Measurements from ENCODE around the gene METTL17. TPM values are rescaled to one million over a fixed set of nuclear protein-coding genes. Genes with fewer than 3 reads are reported as not detected.
A peak's percentile ranks its signal among the peaks of the same experiment; 100 is the strongest.
"Not testable (repeated sequence)": the region's sequence is repeated elsewhere in the genome, so short reads cannot be mapped to it uniquely, and the experiment has no call there.

The METTL17 gene, protein sequence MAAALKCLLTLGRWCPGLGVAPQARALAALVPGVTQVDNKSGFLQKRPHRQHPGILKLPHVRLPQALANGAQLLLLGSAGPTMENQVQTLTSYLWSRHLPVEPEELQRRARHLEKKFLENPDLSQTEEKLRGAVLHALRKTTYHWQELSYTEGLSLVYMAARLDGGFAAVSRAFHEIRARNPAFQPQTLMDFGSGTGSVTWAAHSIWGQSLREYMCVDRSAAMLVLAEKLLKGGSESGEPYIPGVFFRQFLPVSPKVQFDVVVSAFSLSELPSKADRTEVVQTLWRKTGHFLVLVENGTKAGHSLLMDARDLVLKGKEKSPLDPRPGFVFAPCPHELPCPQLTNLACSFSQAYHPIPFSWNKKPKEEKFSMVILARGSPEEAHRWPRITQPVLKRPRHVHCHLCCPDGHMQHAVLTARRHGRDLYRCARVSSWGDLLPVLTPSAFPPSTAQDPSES
- total RNA-seq (2022) (73.2 and 76.7 TPM in 2 replicates), Bru-seq, nascent RNA (percentile 86 among the genes with signal in this experiment), BruChase-seq, experiment 1, labeled RNA remaining after a 6-hour chase (percentile 89 among the genes with signal in this experiment), BruChase-seq, experiment 2, labeled RNA remaining after a 2-hour chase (percentile 91 among the genes with signal in this experiment)
- long read RNA-seq, transcript METTL17-202 (13 exons, 1,586 nt), result minor isoform, 9 of 67 reads
- long read RNA-seq, transcript METTL17-201 (14 exons, 1,749 nt), result major isoform, 23 of 67 reads
- long read RNA-seq, transcript METTL17-216 (13 exons, 1,605 nt), result minor isoform, 7 of 67 reads
- long read RNA-seq, partial matches to known transcripts, result 7 of 67 reads
- long read RNA-seq, other reads (novel, unspliced or antisense), result 19 of 67 reads

DNA sequence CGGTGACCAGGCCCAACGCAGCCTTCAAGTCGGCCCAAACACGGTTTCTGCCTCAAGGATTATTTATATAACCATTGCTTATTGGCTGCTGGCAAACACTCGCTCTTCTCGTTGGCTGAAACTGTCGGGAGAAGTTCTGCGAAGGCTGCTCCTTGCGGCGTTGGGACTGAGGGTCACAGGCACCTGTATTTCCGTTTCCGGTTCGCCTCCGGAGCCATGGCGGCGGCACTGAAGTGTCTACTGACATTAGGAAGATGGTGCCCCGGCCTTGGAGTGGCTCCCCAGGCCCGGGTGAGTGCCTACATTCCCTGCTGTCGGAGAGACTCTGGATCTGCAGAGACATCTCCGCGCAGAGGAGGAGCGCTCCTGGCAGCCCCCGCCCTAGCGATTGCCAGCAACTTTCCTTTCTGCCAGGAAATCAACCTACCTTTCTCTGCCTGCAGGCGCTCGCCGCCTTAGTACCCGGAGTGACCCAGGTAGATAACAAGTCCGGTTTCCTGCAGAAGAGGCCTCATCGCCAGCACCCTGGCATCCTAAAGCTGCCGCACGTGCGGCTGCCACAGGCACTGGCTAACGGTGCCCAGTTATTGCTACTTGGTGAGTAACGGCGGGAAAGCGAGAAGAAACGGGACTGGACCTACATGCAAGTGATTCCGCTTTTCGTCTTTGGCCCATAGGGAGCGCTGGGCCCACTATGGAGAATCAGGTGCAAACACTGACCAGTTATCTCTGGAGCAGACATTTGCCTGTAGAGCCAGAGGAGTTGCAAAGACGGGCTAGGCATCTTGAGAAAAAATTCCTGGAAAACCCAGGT is at the start of gene METTL17:
TSS of gene METTL17 (plus strand) at position 194 of the 814 bp plus-strand sequence. CDS start at position 217, 23 bp downstream.
- no peaks in the 10 kb centered on the region for H3K9me3 Mint-ChIP-seq (ENCODE audit: low read depth, unreplicated experiment)
- TF ChIP-seq, protein P1, sequence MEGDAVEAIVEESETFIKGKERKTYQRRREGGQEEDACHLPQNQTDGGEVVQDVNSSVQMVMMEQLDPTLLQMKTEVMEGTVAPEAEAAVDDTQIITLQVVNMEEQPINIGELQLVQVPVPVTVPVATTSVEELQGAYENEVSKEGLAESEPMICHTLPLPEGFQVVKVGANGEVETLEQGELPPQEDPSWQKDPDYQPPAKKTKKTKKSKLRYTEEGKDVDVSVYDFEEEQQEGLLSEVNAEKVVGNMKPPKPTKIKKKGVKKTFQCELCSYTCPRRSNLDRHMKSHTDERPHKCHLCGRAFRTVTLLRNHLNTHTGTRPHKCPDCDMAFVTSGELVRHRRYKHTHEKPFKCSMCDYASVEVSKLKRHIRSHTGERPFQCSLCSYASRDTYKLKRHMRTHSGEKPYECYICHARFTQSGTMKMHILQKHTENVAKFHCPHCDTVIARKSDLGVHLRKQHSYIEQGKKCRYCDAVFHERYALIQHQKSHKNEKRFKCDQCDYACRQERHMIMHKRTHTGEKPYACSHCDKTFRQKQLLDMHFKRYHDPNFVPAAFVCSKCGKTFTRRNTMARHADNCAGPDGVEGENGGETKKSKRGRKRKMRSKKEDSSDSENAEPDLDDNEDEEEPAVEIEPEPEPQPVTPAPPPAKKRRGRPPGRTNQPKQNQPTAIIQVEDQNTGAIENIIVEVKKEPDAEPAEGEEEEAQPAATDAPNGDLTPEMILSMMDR (IDR thresholded peaks at IDR 0.05; ENCODE audit: unreplicated experiment), result no peak
- peak within 1 kb of the TSS; percentile 65 for H3K4me3 Mint-ChIP-seq (ENCODE audit: low read depth, unreplicated experiment)
- CTCF ChIA-PET, result no interaction called here
- peaks cover 17% of the 10 kb centered on the region for H3K36me3 Mint-ChIP-seq (ENCODE audit: insufficient read depth, unreplicated experiment)
- TSS peak; percentile 66 for BruUV-seq (replicated peaks)
- H3K27ac Mint-ChIP-seq (ENCODE audit: unreplicated experiment), result peak within 1 kb of the TSS; percentile 0
- intact Hi-C loops (cut with micrococcal nuclease; ENCODE audit: unreplicated experiment), result no loop called here
- H3K4me1 Mint-ChIP-seq (ENCODE audit: low read depth, unreplicated experiment), result peaks cover 7% of the 10 kb centered on the region
- no peaks in the 10 kb centered on the region for H3K27me3 Mint-ChIP-seq (ENCODE audit: unreplicated experiment)
- peak; percentile 88 for DNase-seq

DNA sequence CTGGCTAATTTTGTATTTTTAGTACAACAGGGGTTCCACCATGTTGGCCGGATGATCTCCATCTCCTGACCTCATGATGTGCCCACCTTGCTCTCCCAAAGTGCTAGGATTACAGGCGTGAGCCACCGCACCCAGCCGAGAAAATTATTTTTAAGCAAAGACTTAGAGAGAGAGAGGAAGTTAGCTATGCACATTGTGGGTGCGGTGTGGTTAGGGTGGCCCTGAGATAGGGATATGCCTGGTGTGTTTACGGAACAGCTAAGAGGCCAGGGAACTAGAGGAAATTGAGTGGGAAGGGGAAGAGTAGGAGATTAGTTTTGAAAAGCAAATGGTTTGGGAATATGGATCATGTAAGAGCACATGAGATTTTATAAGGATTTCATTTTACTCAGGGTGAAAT is 44.6 kb upstream of the METTL17 start:
- intact Hi-C loops (cut with micrococcal nuclease; ENCODE audit: unreplicated experiment); H3K36me3 Mint-ChIP-seq (ENCODE audit: insufficient read depth, unreplicated experiment); CTCF ChIA-PET; H3K9me3 Mint-ChIP-seq (ENCODE audit: low read depth, unreplicated experiment); DNase-seq; H3K4me1 Mint-ChIP-seq (ENCODE audit: low read depth, unreplicated experiment); H3K27ac Mint-ChIP-seq (ENCODE audit: unreplicated experiment); H3K4me3 Mint-ChIP-seq (ENCODE audit: low read depth, unreplicated experiment); BruUV-seq (replicated peaks): not testable (repeated sequence)
- peaks cover 62% of the 10 kb centered on the region for H3K27me3 Mint-ChIP-seq (ENCODE audit: unreplicated experiment)

GRCh38 chr14:20946707-20947106 is 43.1 kb upstream of the METTL17 start:
- H3K27me3 Mint-ChIP-seq (ENCODE audit: unreplicated experiment), result peaks cover 64% of the 10 kb centered on the region
- H3K9me3 Mint-ChIP-seq (ENCODE audit: low read depth, unreplicated experiment); intact Hi-C loops (cut with micrococcal nuclease; ENCODE audit: unreplicated experiment); CTCF ChIA-PET; H3K4me3 Mint-ChIP-seq (ENCODE audit: low read depth, unreplicated experiment); BruUV-seq (replicated peaks); H3K4me1 Mint-ChIP-seq (ENCODE audit: low read depth, unreplicated experiment); H3K27ac Mint-ChIP-seq (ENCODE audit: unreplicated experiment); DNase-seq; H3K36me3 Mint-ChIP-seq (ENCODE audit: insufficient read depth, unreplicated experiment): not testable (repeated sequence)

GRCh38 chr14:20954736-20955537 is 34.8 kb upstream of the METTL17 start, which contains the start of gene RNASE2:
TSS of gene RNASE2 (plus strand) at chr14:20955487. CDS start at chr14:20955772, 285 bp downstream.
- CTCF ChIA-PET; BruUV-seq (replicated peaks); intact Hi-C loops (cut with micrococcal nuclease; ENCODE audit: unreplicated experiment); DNase-seq; H3K27ac Mint-ChIP-seq (ENCODE audit: unreplicated experiment); H3K9me3 Mint-ChIP-seq (ENCODE audit: low read depth, unreplicated experiment); H3K36me3 Mint-ChIP-seq (ENCODE audit: insufficient read depth, unreplicated experiment); H3K4me3 Mint-ChIP-seq (ENCODE audit: low read depth, unreplicated experiment); H3K4me1 Mint-ChIP-seq (ENCODE audit: low read depth, unreplicated experiment): not testable (repeated sequence)
- peaks cover 78% of the 10 kb centered on the region for H3K27me3 Mint-ChIP-seq (ENCODE audit: unreplicated experiment)

DNA sequence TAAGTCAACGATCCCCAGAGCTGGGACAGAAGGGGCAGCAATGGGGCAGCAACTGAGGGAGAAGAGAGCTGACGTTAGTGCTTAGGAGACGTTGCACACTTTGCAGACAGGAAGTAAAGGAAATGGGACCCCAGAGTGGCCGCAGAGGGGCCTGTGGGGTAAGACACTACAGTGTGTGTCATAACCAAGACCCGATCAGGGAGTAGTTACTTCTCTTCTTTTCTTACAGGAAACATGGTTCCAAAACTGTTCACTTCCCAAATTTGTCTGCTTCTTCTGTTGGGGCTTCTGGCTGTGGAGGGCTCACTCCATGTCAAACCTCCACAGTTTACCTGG is 34.3 kb upstream of the METTL17 start:
- H3K4me3 Mint-ChIP-seq (ENCODE audit: low read depth, unreplicated experiment); H3K36me3 Mint-ChIP-seq (ENCODE audit: insufficient read depth, unreplicated experiment); intact Hi-C loops (cut with micrococcal nuclease; ENCODE audit: unreplicated experiment); CTCF ChIA-PET; BruUV-seq (replicated peaks); H3K9me3 Mint-ChIP-seq (ENCODE audit: low read depth, unreplicated experiment); H3K4me1 Mint-ChIP-seq (ENCODE audit: low read depth, unreplicated experiment); H3K27ac Mint-ChIP-seq (ENCODE audit: unreplicated experiment); DNase-seq: not testable (repeated sequence)
- peaks cover 73% of the 10 kb centered on the region for H3K27me3 Mint-ChIP-seq (ENCODE audit: unreplicated experiment)

All from Calu3 (cell line).